Activated CD4-positive, alpha-beta T cell treated with anti-CD3 and anti-CD28 coated beads for 24 hours (primary cell): ENCODE data around the gene FARP1.
"Not testable (repeated sequence)": the region's sequence is repeated elsewhere in the genome, so short reads cannot be mapped to it uniquely, and the experiment has no call there.

Experiments
- DNase-seq, 2 donors: peaks; one replicate each; pipeline ENCODE4 v3.0.0-alpha.2; 2020; ENCODE audit warnings: low read depth in 2 of 2

Gene FARP1

GRCh38 chr13:98398581-98398980 lies 255.7 kb downstream of the FARP1 start:
- no peak for DNase-seq

DNA sequence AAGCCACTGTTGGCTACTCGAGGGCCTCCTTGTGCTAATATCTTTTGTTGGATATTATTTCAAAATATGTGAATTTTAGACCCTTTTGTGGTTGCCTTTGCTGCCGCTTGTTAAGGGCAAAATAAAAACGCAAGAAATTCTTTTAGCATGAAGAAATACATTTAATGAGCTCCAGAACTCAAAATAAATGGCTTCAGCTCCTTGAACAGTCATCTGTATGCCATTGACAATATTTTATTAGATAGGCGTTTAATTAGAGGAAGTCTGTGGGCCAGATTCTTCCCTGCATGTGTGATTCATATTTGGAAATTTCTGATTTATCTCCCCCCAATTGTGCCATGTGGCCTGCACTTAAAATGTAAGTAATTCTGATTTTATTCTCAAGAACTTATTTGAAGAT lies 256.9 kb downstream of the FARP1 start:
- no peak for DNase-seq

GRCh38 chr13:98401934-98402333 lies 259.0 kb downstream of the FARP1 start:
- DNase-seq, result no peak

DNA sequence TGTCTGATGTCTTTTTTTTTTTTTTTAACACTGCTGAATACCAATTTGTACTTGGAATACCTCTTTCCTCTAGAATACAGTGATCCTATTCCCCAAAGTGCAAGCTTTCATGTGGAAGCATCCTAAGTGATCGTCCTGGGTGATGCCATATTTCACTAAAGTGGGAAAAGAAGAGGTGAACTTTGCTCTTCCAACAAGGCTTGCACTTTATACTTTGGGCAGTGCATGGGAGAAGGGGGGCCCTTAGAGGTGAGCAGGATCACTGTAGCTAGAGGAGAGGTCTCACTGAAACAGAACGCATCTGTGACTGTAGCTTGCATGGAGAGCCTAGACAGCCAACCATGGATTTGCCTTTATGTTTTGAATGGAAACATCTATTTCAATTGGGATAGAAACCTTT lies 260.2 kb downstream of the FARP1 start:
- no peak for DNase-seq

DNA sequence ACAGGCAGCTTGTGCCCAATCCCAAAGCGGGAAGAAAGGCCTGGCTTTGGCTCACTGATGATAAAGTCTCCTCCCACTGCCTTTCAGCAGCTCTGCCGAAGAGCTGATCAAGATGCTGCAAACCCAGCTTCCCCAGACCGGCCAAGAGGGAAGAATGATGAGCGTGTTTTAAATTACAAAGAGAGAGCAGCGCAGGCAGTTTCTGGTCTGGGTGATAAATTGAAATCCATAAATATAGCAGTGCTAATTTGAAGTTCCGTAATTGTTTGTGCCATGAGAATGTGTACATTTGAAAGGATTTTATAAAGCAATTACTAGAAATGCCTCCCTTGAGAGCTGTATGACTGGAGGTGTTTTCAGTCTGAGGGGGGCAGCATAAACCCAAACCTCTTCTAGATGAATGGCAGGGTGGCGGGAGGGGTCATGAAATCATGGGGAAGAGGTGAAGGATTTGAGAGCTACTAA lies 262.2 kb downstream of the FARP1 start:
- no peak for DNase-seq

DNA sequence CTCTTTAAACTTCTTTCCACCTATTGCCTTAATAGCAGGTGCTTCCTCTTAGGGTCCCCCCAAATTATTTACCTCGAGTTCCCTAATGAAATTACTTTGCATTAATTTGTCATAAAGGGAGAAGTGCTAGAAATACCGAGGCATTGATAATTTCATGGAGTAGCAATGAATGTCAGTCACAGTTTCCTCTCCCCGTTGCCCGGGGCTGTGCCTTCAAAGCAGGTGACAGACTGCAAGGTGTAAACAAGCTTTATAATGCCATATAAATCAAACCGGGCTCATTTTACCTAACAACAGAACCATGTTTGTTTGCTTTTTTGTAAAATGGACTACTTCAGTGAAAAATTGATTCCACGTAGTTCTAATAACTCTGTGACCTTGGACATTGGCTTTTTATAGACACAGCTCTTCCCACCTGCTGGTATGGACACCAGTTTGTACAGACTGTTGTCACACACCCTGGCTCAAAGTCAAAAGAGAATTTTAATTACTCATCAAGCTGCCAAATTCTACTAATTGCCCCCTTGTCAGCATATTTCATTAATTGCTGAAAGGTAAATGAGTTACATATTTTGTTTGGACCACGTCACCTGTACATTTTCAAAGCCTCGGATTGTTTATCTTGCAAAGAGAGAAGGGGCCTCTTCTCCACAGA lies 262.9 kb downstream of the FARP1 start:
- no peak for DNase-seq

GRCh38 chr13:98406427-98406826 lies 263.5 kb downstream of the FARP1 start:
- no peak for DNase-seq

- DNase-seq, result no peak
These were observed 264.1 kb downstream of the FARP1 start for GRCh38 chr13:98406971-98407370.

- DNase-seq, result no peak
These were observed 264.7 kb downstream of the FARP1 start for GRCh38 chr13:98407575-98407974.

DNA sequence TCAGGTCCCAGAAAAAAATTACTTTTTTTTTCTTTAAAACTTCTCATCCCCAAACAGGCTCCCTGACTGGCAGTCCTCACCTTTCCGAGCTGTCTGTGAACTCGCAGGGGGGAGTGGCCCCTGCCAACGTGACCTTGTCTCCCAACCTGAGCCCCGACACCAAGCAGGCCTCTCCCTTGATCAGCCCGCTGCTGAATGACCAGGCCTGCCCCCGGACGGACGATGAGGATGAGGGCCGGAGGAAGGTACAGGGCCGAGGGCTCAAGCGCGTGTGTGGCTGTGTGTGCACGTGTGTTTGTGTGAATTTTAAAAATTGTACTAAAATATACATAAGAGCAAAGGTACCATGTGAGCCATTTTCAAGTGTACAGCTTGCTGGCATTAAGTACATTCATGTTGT lies 266.4 kb downstream of the FARP1 start:
- DNase-seq, result no peak

- no peak for DNase-seq
These were observed 267.7 kb downstream of the FARP1 start for GRCh38 chr13:98410612-98411011.

GRCh38 chr13:98411013-98411412 lies 268.1 kb downstream of the FARP1 start:
- DNase-seq, result no peak

DNA sequence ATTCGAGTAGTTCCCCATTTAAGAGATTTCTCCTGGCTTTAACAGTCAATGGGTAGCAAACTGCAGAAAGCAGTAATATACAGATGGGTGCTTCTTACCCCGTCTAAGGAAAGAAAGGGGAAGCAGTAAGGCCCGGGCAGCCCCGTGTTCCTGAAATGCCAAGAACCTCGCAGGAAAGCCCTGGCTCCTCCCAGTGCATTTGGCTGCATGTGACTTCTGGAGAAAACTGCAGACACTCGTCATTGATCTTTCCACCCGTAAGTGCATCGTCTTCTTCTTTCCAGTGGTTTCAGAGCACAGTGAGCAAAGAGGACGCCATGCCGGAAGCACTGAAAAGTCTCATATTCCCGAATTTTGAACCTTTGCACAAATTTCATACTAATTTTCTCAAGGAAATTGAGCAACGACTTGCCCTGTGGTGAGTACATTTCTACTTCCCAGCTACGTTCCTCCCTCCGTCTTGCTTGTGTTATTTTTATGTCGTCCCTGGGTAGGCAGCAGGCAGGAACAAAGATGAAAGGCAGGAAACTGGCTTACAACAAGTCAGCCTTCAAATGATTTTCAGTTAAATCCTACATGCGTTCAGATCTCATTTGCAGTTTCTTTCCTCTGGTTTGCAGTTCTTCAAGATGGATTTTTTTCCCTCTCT lies 268.8 kb downstream of the FARP1 start:
- DNase-seq, result no peak

DNA sequence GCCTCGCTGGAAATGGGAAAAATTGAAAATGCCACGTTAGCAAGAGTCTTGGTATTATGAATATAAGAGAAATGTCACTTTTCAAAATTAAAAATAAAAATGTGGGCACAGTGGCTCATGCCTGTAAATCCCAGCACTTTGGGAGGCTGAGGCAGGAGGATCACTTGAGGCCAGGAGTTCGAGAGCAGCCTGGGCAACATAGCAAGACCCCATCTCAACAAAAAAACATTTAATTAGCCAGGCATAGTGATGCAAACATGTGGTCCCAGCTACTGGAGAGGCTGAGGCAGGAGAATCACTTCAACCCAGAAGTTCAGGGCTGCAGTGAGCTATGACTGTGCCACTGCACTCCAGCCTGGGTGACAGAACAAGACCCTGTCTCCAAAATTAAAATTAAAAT lies 270.4 kb downstream of the FARP1 start:
- DNase-seq, result not testable (repeated sequence)

DNA sequence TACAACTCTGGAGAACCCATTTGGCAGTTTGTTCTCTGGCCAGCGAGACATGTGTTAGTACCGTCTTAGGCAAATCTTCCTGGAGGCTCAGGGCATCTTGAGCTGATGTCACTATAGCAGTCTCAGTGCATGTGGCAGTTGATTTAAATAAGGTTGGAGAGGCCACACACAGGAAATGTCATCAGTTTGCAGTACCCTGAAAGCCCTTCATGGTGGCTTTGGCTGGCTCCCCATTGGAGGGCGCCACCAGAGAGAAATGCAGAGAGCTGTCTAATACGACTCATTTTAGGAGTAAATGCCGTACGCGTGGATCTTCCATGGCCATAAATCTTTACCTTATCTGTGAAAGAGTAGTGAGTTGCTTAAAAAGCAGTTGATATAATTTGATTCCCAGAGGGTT lies 270.9 kb downstream of the FARP1 start:
- DNase-seq, result no peak

GRCh38 chr13:98415326-98416070 lies 272.6 kb downstream of the FARP1 start:
- DNase-seq, result no peak

DNA sequence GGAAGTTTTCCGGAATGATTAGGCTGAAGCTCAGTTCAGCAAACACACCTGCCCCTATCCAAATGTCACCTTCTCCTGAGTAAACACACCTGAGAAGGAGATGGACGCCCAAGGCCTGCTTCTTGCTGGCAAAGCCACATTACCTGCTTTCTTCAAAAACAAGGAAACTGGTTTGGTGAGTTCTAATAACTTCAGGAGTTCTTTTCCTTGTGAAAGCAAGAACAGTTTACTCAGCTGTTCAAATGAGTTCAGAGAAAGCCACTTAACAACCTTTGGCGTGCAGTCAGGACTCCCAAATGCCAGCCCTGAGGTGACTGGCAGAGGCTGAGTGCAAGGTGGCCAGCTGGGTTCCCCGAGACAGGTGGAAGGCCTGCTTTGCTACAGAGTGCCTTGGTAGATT lies 273.5 kb downstream of the FARP1 start:
- DNase-seq, result no peak

DNA sequence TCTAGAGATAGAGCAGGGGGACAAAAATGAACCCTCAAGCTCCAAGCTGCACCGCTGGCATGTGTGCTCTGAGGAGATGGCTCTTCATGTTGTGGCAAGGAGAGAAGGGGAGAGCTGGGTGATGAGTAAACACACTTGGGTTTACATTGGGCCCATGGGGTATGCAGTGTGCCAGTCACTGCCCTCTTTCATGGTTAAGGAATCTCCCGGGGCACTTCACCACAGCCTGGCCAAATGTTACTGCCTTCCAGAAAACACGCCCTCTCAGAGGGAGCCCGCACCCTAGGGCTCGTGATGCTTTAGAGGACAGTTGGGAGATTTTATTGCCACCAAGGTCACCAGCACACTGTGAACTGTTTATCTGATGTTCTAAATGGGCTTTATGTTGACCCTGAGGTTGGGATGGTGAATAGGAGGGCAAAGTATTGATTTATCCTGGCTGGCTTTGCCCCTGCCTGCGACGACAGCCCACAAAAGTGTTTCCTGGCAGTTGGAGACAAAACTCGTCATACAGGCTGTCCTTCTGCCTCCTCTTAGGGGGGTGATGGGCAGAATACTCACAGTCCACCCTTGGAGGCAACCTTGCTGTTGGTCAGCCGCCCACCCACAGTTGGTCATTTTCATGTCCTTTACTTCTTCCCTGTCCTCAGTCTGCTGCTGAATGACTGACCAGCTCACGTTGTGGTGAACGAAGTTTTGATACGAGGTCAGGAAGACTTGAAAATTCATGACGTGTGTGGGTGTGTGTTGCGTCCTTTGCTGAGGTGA lies 277.1 kb downstream of the FARP1 start:
- no peak for DNase-seq

GRCh38 chr13:98420554-98421175 lies 277.8 kb downstream of the FARP1 start:
- no peak for DNase-seq

GRCh38 chr13:98422046-98422445 lies 279.2 kb downstream of the FARP1 start:
- DNase-seq, result no peak

DNA sequence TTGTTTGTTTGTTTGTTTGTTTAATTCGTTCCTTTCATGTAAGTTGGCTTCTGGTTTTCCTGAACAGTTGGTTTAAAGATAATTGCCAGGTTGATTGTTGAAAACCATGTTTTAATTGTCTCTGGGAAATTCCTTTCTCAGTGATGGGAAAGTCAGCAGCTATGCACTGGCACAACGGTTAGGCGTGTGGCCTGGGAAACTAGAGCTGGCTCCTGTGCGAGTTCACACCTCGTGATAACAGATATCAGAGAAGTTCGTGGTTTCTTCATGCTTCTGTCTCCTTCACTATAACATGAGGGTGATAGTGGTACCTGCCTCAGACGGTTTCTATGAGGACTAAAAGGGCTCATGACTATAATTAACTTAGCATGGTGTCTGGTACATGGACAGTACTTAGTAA lies 280.5 kb downstream of the FARP1 start:
- no peak for DNase-seq
